Kidney tubule cell (primary cell): ENCODE measurements around the gene CARD9.

ENCODE experiments used
- DNase-seq: peaks from one replicate; pipeline ENCODE4 v3.0.0-alpha.2; 2018; ENCODE audit warnings: low spot score

Gene CARD9

DNA sequence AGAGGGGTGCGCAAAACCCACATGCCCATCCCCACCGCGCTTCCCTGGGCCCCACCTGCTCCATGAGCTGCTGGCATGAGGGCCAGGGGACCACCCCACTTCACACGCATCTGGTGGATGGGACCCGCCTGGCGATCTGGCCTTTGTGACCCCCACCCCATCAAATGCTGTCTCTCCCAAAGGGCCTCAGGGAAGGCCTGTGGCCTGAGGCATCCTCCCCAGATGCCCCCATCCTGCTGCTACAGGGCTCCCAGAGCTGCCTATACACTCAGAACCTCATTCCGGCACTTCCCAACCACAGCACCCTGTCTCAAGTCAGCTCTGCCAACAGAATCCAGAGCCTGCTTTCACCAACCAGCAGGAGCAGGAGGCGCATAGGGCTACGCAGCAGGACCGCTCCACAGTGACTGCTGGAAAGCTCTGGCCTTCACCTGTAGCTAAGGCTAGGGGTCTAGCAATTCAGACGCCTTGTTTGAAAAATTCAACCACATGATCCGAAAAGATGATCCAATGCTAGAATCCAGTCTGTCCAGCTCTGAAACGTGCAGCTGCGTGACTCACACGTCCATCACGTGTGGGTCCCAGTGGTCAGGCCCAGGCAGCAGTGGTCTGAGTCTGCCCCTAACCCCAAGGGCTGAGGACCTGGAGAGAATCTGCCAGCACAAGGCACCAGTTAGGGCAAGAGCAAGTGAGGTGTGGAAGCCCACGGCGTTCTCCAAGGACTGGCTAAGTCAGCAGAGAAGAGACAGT is 27.9 kb upstream of the CARD9 start:
- no peak for DNase-seq

DNA sequence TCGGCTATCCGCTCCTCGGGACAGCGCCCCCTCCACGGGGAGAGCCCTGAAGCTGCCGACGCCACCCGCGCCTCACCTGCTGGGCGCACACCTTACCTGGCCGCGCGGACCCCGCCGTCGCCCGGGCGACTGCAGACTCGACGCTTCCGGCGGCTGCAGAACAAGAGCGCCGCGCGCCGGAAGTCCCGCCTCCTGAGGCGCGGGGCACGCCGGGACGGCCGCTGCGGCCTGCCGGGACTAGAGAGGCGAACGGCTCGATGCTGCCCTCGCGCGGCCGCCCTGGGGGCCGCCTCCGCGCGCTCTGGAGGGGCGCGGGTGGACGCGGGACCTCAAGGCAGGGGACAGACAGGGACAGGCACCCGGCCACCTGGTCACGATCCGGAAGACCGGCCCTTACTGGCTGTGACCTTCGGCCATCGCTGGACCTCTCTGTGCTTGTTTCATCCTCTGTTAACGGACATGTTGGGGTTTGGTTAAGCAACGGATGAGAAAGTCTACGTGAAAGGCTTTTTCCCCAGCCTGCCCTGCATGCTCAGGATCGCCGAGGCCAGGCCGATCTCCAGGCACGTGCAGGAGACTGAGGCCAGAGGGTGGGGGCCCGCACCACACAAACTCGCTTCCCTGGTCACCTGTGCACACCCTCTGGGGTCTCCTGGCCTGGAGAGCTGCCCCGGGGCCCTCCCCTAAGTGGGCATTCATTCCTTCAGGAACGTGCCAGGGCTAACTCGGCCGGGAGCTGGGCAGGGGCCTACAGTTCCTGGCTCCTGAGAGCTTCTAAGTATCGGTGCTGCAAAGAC is 26.8 kb upstream of the CARD9 start, which contains the start of gene SNAPC4:
Gene SNAPC4, minus strand, starts transcription at position 133 of the 797 bp plus-strand sequence. CDS start 1,742 bp downstream, outside the sequence.
- peak; percentile 89 for DNase-seq

DNA sequence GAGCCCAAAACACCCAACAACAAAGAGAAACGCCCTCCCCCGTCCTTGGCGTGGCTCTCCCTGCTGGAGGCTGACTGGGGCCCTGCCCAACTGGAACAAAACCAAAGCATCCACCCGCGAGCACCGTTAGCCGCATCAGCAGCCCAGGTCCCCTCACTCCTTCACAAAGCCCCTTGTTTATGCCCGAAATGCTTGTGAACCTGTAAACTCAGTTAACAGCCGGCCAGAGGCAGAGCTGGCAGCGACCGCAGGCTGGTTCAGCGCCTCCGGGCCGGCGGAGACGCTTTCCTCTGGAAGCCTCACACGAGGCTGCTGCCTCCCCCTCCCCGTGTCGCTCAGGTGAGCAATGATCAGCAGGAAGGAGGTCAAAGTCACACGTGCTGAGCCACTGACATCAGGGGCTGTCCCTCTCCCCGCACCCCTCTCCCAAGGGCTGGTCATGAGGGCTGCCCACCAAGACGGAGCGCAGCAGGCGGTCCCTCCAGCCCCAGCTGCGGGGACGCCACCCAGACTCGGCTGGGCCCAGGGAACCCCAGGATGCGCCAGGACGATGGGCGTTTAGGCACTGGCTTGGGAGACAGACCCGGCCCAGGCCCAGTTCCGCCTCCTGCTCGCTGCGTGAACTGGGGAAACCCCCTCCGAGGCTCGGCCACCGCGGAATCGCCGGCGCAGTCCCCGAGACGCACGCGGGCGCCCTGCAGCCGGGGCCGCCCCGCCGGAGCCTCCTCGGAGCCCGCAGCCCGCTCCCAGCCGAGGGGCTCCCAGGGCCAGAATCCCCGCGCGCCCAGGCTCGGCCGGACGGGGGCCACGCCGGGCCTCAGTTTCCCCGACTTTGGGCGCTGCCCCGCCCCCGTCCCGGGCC is 25.9 kb upstream of the CARD9 start:
- DNase-seq, result peak; percentile 58

DNA sequence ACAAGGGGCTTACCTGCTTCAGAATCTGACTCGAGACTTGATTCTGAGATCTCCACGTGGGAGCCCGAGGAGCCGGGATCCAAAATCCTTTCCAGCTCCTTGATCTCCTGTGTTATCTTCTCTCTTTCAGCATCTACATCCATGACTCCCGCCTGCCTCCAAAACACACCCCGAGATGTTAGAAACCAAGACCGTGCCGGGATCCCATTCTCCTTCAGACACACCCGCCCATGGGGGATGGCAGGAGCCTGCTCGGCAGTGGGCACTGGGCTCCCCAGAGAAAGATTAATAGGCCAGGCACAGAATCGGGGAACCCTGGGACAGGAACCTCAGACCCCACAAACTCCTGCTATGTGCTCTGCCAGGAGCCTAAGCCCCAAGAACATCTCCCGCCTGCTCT is 24.8 kb upstream of the CARD9 start:
- DNase-seq, result no peak

DNA sequence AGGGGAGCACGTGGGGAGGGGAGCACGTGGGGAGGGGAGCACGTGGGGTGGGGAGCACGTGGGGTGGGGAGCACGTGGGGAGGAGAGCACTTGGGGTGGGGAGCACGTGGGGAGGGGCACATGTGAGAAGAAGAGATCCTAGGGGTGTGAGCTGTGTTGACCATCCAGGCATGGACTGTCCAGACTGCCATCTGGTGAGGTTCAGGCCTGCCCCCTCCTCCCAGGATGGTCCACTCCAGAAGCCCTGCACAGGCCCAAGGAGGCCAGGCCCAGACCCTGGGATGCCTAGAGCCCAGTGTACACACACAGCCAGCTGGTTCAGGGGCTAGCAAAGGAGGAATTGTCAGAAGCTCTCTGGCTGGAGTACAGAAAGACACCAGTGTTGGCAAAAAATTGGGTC is 24.2 kb upstream of the CARD9 start:
- DNase-seq, result no peak

DNA sequence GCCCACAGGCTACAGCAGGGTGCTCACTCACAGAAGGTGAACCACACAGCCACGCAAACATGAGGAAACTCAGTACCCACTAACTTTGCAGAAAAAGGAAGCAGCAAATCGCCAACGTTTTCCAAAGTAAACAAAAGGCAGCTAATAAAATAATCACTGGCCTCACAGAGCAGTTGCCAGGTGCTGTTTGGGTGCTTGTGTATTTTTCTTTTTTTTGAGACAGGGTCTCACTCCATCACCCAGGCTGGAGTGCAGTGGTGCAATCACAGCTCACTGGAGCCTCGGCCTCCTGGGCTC is 22.7 kb upstream of the CARD9 start:
- no peak for DNase-seq

DNA sequence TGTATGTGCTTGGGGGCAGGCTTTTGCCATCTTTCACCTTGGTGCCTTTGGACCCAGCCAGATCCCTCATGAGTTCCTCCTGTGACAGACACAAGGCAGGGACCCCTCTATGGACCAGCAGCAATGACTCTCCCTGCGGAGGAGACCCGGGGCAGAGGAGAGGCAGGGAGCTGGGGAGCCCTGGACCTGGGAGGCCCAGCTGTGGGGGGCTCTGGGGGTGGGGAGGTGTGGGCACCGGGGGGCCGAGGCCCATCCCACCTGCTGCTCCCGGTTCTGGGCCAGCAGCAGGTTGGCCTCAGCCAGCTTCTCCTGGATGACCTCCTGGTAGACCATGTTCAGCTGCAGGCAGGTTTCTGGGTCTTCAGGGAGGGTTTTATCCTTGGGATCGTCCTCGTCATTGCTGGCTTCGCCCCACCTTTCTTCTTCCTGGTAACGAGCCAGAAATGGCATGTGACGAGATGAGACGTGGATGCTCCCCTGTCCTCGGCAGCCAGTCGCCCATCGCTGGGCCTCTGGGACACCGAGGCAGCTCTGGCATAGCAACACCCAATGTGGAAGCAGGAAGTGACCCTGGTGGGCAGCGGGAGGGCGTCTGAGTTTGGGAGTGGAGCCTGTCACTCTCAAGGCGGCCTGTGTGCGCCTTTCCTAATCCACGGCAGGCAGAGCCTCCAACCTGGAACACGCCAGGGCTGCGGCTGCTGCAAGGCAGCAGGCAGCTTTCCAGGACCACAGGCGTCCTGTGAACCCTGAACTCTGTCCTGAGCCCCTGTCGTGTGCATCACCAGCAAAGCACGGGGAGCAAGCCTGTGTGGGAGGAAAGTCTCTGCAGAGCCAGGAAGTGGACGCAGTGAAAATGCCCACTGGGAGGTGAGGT is 22.1 kb upstream of the CARD9 start:
- DNase-seq, result no peak

DNA sequence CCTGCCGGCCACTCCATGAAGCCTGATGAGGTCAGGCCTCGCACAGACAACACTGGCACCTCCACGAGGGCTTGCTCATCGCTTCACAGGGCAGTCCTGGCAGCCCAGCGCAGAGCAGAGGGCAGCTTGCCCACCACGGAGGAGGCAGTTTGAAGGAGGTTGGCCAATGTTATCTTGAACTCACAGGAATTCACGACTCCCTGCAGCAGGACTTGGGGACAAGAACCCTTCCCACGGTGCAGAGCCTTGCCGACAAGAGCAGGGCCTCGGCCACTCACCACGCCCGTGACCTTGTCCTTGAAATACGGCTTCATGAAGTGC is 21.5 kb upstream of the CARD9 start:
- no peak for DNase-seq

DNA sequence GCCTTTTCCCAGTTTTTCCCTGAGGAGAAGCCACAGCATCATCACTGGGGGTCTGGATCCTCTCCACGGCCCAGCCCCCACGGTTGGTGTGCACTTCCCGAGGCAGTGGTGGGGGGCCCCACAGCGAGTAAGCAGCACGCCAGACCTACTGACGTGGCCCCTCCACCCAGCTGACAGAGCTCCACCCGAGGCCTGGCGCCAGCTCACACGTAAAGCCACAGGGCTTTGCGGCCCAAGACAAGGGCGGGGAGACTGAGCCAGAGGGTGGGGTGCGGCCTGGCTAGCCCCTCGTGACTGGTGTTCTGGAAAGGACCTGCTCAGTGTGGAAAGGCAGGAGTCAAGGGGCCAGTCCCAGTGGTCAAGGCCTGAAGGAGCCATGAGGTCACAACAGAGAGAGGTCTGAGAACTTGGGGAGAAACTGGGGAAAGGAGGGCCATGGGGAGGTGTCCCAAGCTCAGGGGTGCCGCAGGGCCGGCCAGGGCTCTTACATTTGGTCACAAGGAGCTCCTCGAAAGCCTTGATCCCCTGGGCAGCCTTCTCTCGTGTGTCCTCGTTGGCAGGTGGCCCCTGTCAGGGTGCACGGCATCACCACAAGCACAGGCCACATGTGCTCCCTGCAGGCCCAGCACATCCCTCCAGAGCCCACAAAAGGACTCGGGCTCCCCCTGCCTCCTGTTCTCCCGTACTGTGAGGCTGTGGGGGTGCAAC is 21.0 kb upstream of the CARD9 start:
- DNase-seq, result no peak

DNA sequence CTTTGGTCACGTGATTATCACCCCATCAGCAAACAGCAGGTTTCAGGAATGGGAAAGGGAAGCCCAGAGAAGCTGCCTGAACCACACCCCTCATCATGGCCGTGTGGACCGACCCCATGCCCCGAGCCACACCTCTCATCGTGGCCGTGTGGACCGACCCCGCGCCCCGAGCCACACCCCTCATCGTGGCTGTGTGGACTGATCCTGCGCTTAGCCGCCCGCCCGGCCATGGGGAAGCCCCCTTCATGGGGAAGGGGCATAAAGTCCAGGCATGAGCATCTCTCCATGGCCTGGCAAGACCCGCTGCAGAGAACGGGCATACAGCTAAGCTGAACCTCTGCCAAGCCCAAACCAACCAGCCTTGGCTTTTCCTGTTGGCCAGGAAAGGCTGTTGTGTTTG is 20.1 kb upstream of the CARD9 start:
- no peak for DNase-seq

DNA sequence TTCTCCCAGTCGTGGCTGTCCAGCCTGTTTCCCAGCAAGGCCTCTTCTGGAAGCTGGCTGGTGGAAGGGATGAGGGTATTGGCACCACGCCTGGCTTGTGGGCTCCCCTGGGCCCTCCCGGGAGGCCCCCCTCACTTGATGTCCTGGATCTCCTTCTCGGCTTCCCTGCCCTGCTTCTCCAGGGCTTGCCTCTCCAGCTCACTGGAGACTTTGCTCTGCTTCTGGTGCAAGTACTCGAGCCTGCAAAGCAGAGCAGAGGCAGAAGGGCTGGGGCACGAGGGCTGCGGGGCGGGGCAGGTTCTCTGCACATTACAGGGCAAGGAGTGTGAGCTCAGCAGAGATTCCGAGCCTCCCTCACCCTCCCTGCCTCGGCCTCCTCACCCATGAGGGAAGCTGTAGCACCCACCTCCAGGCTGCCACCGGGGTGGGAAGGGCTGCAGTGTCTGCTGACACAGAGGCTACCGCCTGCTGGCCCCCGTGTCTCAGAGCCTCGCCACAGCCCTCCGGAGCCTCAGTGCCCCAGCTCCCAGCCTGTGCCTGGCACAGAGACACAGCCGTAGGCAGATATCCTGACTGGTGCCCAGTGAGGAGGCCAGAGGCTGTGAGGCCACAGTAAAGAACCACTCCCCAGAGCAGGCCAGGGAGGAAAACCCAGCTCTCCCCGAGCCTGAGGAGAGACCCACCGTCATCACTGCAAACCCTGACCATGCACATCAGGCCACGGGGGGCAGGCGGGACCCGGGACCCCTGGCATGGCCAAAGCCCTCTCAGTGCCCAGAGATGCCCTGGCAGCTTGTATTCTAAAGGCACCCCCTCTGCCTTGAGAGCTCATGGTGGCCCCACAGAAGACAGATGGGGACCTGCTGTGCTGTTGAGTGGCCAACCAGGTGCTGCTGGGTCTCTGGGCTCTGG is 19.3 kb upstream of the CARD9 start:
- no peak for DNase-seq

DNA sequence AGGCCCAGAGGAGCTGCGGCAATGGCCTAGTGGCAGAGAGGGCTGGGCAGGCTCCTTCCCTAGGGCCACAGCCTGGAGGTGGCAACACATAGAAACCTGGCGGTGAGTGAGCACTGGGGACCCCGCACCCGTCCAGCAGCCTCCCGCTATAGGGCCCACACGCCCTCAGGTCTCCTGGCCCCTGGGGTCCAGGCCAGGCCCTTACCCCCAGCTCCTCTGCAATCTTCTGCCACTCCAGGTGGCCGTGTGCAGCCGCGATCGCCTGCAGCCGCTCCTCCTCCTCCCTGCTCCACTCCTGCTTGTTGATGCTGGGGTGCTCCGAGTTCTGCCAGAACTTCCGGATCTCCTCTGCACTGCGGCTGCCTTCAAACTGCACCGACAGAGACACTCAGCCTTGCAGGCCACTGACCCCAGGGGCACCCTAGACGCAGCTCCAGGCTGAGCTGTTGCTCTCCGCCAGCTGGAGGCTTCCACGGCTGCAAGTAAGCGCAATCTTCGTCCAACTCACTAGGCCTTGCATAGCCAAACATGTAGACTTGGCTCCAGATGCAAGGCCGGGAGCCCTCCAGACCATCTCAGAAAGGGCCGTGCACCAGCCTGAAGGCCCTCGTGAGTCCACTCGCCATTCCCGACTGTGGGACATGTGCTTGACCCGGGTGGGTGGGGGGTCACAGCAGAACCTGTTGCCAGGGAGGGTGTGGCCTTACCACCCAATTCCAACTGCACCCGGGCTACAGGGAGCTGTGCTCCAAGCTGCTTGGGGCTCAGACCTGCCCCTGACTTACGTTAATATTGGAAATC is 18.5 kb upstream of the CARD9 start:
- DNase-seq, result no peak

DNA sequence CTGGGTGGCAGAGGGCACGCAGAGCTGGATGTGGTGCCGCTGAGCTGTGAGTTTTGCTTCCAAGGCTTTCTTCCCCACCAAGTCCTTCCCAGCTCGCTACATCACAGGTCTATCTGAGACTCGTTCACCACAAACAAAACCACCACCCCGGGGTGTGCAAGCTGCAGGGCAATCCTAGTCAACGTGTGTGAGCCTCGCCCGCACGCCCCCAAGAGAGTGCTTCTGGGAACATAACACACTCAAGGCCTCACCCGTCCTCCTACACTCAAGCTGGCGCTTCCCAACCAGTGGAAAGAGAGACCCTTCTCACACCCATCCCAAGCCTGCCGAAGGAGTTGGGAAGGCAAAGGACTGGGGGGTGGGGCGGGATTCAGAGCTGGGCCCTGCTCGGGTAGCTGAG is 15.9 kb upstream of the CARD9 start:
- DNase-seq, result no peak

DNA sequence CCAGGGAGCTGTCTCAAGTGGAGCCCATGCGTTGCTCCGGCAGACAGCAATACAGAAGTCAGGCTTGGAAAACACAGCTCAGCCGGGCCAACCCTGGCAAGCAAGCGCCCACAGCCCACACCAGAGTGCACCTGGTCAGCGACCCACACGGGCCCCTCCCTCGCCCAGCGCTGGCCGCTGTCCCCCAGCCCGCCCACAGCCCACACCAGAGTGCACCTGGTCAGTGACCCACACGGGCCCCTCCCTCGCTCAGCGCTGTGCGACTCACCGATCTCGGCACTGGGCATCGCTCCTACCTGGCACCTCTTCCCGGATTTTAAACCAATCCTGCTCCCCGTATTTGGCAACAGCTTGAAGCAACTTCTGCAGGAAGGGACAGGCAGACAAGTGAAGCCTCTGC is 13.7 kb upstream of the CARD9 start:
- DNase-seq, result no peak

DNA sequence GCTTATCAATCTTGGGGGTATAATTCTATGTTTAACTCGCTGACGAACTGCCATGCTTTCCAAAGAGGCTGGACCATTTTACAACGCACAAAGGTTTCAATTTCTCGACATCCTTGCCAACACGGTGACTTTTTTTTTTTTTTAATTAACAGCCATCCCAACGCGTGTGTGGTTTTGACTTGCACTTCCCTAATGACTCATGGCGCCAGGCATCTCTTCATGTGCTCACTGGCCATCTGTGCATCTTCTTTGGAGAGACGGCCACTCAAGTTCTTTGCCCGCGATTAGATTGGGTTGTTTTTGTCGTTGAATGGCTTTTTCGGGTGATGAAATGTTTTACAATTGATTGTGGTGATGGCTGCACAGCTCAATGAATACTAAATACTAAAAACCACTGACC is 12.5 kb upstream of the CARD9 start:
- DNase-seq, result no peak

DNA sequence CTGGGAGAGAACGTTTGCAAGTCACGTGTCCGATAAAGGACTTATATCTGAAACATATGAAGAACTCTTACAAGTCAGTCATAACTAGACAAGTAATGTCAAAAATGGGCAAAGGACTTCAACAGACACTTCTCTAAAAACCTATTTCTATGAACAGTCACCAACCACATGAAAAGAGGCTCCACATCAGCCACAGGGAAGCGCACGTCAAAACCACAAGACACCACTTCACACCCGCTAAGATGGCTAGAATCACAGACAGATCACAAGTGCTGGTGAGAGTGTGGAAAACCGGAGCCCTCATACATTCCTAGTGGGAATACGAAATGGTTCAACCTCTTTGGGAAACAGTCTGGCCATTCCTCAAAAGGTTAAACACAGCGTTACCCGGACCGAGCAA is 11.5 kb upstream of the CARD9 start:
- DNase-seq, result no peak

DNA sequence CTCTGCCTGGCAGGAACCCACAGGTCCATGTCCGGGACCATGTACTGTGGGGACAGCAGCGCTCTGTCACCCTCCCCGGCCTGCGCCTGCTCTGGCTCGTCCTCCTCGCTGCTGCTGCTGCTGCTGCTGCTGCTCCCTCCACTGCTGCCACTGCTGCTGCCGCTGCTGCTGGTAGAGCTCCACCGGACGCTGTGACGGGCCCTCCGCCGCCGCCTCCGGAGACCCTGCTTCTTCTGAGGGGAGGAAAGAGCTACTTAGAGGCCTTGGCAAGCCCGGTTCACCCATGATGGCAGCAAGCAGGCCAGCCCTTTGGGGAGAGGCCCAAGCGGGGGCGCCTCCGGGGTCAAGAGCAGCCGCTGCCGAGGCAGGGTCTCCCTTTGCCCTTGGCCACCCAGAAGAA is 10.0 kb upstream of the CARD9 start:
- DNase-seq, result no peak

DNA sequence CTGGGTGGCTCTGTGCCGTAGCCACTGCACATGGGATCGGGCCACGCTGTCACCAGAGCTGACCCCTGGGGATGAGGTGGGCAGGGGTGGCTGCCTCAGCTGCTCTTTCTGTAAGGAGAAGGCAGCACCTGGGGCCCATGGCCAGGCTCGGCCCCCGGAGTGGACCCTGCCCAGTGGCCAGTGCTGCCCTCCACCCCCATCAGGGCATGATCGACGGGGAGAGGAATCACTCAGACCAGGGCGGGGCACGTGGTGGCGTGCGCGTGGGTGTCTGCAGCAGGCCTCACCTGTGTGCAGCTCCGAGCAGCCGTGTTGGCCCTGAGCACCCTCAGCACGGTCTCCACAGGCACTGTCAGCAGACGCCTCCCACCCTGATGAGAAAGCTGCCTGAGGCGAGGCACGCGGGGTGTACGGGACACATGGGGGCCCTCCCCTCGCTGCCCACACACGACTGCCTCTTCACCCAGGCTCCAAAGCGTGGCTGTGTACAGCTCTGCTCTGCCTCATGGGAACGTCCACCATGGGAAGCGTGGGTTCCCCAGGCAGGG is 8.6 kb upstream of the CARD9 start:
- no peak for DNase-seq

DNA sequence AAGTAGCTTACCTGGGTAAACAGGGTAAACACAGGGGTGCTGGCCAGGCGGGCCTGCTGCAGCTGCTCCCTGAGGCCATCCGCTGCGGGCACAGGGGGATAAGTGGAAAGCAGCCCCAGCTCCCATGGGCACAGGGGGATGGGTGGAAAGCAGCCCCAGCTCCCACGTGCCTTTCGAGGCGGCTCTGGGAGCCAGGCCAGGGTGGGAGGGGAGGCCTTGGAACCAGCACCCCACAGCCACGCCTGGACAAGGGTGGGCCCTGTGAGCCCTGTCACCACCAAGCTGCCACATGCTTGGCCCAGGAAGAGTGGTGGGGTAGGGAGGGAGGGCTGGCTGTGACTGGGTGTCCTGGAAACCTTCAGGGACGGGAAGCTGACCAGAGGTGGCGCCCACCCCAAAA is 7.8 kb upstream of the CARD9 start:
- DNase-seq, result no peak
